NCI-H146 treated with DMSO at 0.1 percent for 48 hours (cell line): ENCODE results near the gene CLHC1.
A peak's percentile ranks its signal among the peaks of the same experiment; 100 is the strongest.
"Not testable (repeated sequence)": the region's sequence is repeated elsewhere in the genome, so short reads cannot be mapped to it uniquely, and the experiment has no call there.

Source experiments
- DNase-seq: peaks from one replicate; lab custom pipeline; 2025; ENCODE audit not compliant: unreplicated experiment; lab: John Stamatoyannopoulos, UW

Gene CLHC1

DNA sequence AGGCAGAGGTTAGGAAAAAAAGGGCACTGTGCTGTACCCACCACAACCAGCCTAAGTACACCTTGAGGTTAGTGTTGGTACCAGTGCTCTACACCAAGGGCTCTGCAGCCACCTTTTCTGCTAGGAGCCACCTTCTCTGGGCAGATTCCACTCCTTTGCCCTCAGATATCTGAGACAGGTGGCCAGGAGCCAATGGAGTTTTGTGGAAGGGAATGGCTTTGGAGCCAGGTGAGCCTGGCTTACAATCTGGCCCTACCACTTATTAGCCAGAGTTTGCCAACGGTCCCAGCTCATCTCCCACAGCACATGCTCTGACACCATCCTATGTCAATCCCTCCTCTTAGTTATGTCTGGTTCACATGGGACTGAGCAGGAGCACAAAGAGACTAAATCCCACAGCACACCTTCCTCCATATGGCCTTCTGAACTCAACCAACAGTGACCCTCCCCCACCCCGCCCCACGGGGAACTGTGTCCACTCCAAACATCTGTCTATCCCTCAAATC is 77.5 kb downstream of the CLHC1 start:
- no peak for DNase-seq

GRCh38 chr2:55153584-55154299 is 78.4 kb downstream of the CLHC1 start:
- no peak for DNase-seq

GRCh38 chr2:55152475-55153412 is 79.3 kb downstream of the CLHC1 start:
- no peak for DNase-seq

- DNase-seq: no peak
These were observed 80.2 kb downstream of the CLHC1 start for GRCh38 chr2:55151733-55152433.

GRCh38 chr2:55150834-55151233 is 81.3 kb downstream of the CLHC1 start:
- no peak for DNase-seq

- DNase-seq: peak; percentile 88
These were observed 83.8 kb downstream of the CLHC1 start for GRCh38 chr2:55148269-55148668.

GRCh38 chr2:55147531-55147930 is 84.6 kb downstream of the CLHC1 start:
- DNase-seq: no peak

DNA sequence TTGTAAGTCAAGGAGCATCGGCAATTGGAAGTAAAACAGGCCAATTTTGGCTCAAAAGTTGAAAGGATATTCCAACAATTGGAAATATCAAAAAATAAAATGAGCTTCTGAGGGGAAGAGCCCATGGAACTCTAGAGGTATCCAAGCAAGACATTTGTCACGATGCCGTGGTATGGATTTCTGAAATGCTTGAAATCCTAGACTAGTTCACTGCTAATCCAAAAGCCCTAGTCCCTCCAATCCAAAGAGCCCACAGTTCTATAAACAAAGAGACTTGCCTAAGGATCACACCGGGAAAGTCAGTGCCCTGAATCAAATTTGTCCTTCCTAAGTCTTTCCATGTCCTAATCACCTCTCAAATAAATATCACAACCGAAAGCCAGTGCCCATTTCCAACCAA is 85.1 kb downstream of the CLHC1 start:
- DNase-seq: no peak

GRCh38 chr2:55146263-55146662 is 85.8 kb downstream of the CLHC1 start:
- no peak for DNase-seq

DNA sequence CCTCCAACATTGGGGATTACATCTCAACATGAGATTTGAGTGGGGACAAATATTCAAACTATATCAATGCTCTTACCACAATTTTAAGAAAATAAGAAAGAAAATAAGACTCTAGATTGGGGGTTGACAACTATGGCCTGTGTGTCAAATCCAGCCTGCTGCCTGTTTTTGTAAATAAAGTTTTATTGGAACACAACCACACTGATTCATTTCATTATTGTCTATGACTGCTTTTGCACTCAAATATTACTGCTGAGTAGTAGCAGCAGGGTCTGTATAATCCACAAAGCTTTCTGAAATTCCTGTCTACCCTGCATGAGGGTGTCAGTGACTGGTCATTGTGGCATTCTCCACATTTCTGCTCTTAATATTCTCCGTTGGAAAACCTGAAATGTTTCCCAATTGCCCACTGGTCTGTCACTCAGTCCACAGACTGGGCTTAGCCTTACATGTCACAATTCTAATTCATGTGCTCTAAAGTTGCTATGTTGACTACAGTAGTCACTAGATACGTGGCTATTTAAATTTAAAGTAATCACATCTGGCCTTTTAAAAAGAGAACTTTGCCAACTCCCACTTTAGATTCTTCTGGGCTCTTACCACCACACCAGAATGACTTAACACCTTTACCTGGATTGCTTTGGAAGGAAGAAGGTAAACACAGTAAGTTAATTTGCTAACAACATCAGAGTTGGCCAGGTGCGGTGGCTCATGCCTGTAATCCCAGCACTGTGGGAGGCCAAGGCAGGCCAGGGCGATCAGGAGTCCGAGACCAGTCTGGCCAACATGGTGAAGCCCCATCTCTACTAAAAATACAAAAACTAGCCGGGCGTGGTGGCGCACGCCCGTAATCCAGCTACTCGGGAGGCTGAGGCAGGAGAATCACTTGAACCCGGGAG is 86.9 kb downstream of the CLHC1 start:
- DNase-seq: no peak

- not testable (repeated sequence) for DNase-seq
These were observed 88.4 kb downstream of the CLHC1 start for GRCh38 chr2:55143706-55144105.

GRCh38 chr2:55142518-55142917 is 89.6 kb downstream of the CLHC1 start:
- DNase-seq: no peak

DNA sequence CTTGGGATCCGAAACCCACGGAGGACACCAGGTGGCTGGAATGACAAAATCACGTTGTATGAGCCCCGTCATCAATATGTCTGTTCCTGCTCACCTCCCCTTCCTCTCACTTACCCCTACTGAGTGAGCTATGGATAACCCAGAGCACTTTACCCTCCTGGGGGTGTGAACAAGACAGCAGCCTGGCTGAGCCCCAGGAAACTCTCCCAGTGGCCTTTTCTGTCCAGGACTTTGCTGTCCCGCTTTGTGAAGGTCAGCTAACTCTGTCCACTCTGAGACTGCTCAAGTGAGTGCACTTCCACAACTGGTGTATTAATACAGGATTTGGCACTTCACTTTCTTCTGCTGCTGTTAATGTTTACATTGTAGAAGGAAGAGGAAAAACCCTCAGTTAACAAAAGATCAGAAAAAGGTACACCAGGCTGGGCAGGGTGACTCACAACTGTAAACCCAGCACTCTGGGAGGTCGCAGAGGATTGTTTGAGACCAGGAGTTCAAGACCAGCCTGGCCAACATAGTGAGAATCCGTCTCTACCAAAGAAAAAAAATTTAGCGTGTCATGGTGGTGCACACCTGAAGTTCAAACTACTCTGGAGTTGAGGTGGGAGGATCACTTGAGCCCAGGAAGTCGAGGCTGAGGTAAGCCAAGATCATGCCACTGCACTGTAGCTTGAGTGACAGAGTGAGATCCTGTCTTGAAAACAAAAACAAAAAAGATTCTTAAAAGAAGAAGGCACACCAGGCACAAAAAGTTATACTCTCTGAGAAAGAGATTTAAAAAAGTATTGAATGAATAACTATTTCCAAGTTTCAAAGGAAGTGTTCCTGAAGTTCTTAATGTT is 90.3 kb downstream of the CLHC1 start:
- DNase-seq: no peak

GRCh38 chr2:55140316-55141219 is 91.5 kb downstream of the CLHC1 start:
- DNase-seq: no peak

GRCh38 chr2:55139305-55139704 is 92.8 kb downstream of the CLHC1 start:
- DNase-seq: no peak

DNA sequence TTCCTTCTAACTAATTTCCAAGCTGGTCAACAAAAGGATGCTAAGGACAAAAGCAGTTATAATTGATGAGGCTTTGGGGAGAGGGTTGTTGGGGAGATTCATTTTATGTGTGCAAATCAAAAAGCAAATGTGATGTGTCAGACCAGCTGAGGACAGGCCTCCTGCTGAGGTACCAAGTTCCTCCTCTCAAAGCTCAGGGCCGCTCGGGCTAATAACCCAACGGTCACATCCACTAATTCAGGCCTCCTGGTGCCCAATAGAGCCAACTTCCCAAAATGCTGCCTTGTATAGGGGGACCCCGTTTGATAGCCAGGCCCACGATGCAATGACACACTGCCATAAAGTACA is 93.2 kb downstream of the CLHC1 start:
- DNase-seq: no peak

DNA sequence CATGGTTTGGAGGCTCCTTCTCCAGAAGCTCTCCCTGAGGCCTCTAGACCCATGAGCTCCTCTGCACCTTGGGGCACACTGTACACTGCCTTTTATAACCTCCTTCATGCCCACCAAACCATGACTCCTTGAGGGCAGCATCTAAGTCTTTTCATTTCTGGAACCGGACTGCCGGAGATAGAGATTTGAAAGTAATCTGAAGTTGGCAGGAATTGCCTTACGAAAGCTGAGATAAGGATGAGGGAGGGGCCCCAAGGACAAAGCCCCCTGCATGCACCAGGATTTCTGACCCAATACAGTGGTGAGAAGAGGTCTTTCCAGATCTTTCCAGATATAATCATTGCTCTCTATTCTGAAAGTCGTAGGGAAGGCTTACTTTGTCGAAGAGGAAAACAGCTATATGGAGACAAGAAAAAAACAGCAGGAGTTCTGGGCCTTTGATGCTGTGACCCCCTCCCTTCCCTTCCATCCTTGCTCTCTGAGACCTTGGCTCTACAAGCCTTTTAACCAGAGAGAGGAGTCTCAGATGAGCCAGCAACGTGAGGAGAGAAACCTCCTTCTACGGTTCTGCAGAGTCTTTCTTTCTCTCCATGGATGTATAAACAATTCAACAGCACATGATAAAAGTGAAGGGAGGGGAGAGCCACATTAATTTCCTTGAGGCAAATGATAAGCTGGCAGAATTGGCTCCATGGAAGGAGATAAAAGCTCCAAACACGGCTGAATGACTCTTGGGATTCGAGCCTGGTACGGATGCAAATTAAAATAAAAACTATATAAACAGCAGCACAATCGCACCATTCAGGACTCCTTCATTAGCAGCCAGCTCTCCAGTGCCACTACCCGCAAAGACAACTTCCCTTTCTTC is 93.8 kb downstream of the CLHC1 start:
- peak; percentile 13 for DNase-seq
